ENCODE data around the gene PRXL2C.
"Not testable (repeated sequence)": the region's sequence is repeated elsewhere in the genome, so short reads cannot be mapped to it uniquely, and the experiment has no call there.

Gene PRXL2C

GRCh38 chr9:96620832-96621269 is 34.3 kb downstream of the PRXL2C start:
- Mint-ChIP-seq H3K4me1 (ENCODE audit: low read depth) (peaks cover 19% of the 10 kb centered on the region), H3K9me3 (no peaks in the 10 kb centered on the region), H3K36me3 (ENCODE audit: low read depth) (no peaks in the 10 kb centered on the region), H3K4me3 (peak overlapping the region; percentile 68), H3K27ac (no peak overlapping the region), H3K27me3 (peaks cover 43% of the 10 kb centered on the region)

GRCh38 chr9:96620181-96620514 is 35.0 kb downstream of the PRXL2C start:
- H3K4me1 Mint-ChIP-seq (ENCODE audit: low read depth), result peaks cover 19% of the 10 kb centered on the region

GRCh38 chr9:96619491-96620180 is 35.5 kb downstream of the PRXL2C start, which contains the start of gene CDC14B:
TSS of gene CDC14B (minus strand) at chr9:96619843. CDS start at chr9:96619378, 465 bp downstream.
- Mint-ChIP-seq H3K4me3 (peak within 1 kb of the TSS; percentile 68), H3K36me3 (ENCODE audit: low read depth) (no peaks in the 10 kb centered on the region), H3K9me3 (no peaks in the 10 kb centered on the region), H3K4me1 (ENCODE audit: low read depth) (peaks cover 19% of the 10 kb centered on the region), H3K27ac (no peak within 1 kb of the TSS), H3K27me3 (peaks cover 54% of the 10 kb centered on the region)

More at GRCh38 chr9:96620181-96620514, 35.0 kb downstream of the PRXL2C start:
- Mint-ChIP-seq H3K4me3 (peak overlapping the region; percentile 68), H3K9me3 (no peaks in the 10 kb centered on the region), H3K27ac (no peak overlapping the region), H3K36me3 (ENCODE audit: low read depth) (no peaks in the 10 kb centered on the region), H3K27me3 (peaks cover 50% of the 10 kb centered on the region)

GRCh38 chr9:96619124-96619465 is 36.0 kb downstream of the PRXL2C start:
- H3K36me3 Mint-ChIP-seq (ENCODE audit: low read depth), result no peaks in the 10 kb centered on the region
- no peak overlapping the region for H3K27ac Mint-ChIP-seq
- peaks cover 56% of the 10 kb centered on the region for H3K27me3 Mint-ChIP-seq
- H3K4me3 Mint-ChIP-seq, result no peak overlapping the region
- H3K9me3 Mint-ChIP-seq, result no peaks in the 10 kb centered on the region
- peaks cover 19% of the 10 kb centered on the region for H3K4me1 Mint-ChIP-seq (ENCODE audit: low read depth)

- Mint-ChIP-seq H3K36me3 (ENCODE audit: low read depth) (no peaks in the 10 kb centered on the region), H3K27me3 (peaks cover 57% of the 10 kb centered on the region), H3K4me1 (ENCODE audit: low read depth) (peaks cover 19% of the 10 kb centered on the region), H3K9me3 (no peaks in the 10 kb centered on the region), H3K4me3 (peak overlapping the region; percentile 58), H3K27ac (no peak overlapping the region)
Measured at GRCh38 chr9:96618209-96619123, 36.7 kb downstream of the PRXL2C start.

GRCh38 chr9:96617439-96618185 is 37.5 kb downstream of the PRXL2C start:
- H3K4me1 Mint-ChIP-seq (ENCODE audit: low read depth), result peaks cover 19% of the 10 kb centered on the region
- peak overlapping the region; percentile 58 for H3K4me3 Mint-ChIP-seq

GRCh38 chr9:96616817-96617438 is 38.2 kb downstream of the PRXL2C start:
- Mint-ChIP-seq H3K9me3 (no peaks in the 10 kb centered on the region), H3K4me3 (no peak overlapping the region), H3K36me3 (ENCODE audit: low read depth) (no peaks in the 10 kb centered on the region), H3K27ac (no peak overlapping the region), H3K27me3 (peaks cover 70% of the 10 kb centered on the region), H3K4me1 (ENCODE audit: low read depth) (peaks cover 19% of the 10 kb centered on the region)

More at GRCh38 chr9:96617439-96618185, 37.5 kb downstream of the PRXL2C start:
- Mint-ChIP-seq H3K9me3 (no peaks in the 10 kb centered on the region), H3K27me3 (peaks cover 64% of the 10 kb centered on the region), H3K27ac (no peak overlapping the region), H3K36me3 (ENCODE audit: low read depth) (no peaks in the 10 kb centered on the region)

- H3K27me3 Mint-ChIP-seq, result peaks cover 69% of the 10 kb centered on the region
Measured at GRCh38 chr9:96615411-96615810, 39.7 kb downstream of the PRXL2C start.

GRCh38 chr9:96614664-96615063 is 40.5 kb downstream of the PRXL2C start:
- H3K36me3 Mint-ChIP-seq (ENCODE audit: low read depth); H3K27ac Mint-ChIP-seq; H3K9me3 Mint-ChIP-seq; H3K4me1 Mint-ChIP-seq (ENCODE audit: low read depth); H3K4me3 Mint-ChIP-seq: not testable (repeated sequence)
- H3K27me3 Mint-ChIP-seq, result peaks cover 66% of the 10 kb centered on the region

More at GRCh38 chr9:96615411-96615810, 39.7 kb downstream of the PRXL2C start:
- peaks cover 12% of the 10 kb centered on the region for H3K4me1 Mint-ChIP-seq (ENCODE audit: low read depth)
- H3K9me3 Mint-ChIP-seq, result no peaks in the 10 kb centered on the region
- H3K27ac Mint-ChIP-seq, result no peak overlapping the region
- H3K36me3 Mint-ChIP-seq (ENCODE audit: low read depth), result no peaks in the 10 kb centered on the region
- no peak overlapping the region for H3K4me3 Mint-ChIP-seq

- Mint-ChIP-seq H3K36me3 (ENCODE audit: low read depth) (no peaks in the 10 kb centered on the region), H3K27me3 (peaks cover 78% of the 10 kb centered on the region), H3K4me3 (no peak overlapping the region), H3K4me1 (ENCODE audit: low read depth) (peaks cover 1% of the 10 kb centered on the region), H3K9me3 (no peaks in the 10 kb centered on the region), H3K27ac (no peak overlapping the region)
Measured at GRCh38 chr9:96612966-96613589, 42.0 kb downstream of the PRXL2C start.

- no peaks in the 10 kb centered on the region for H3K4me1 Mint-ChIP-seq (ENCODE audit: low read depth)
- H3K36me3 Mint-ChIP-seq (ENCODE audit: low read depth), result no peaks in the 10 kb centered on the region
- peaks cover 71% of the 10 kb centered on the region for H3K27me3 Mint-ChIP-seq
- H3K27ac Mint-ChIP-seq, result no peak overlapping the region
- no peaks in the 10 kb centered on the region for H3K9me3 Mint-ChIP-seq
- H3K4me3 Mint-ChIP-seq, result no peak overlapping the region
Measured at GRCh38 chr9:96612105-96612965, 42.8 kb downstream of the PRXL2C start.

- Mint-ChIP-seq H3K27me3 (peaks cover 63% of the 10 kb centered on the region), H3K4me1 (ENCODE audit: low read depth) (no peaks in the 10 kb centered on the region), H3K9me3 (no peaks in the 10 kb centered on the region), H3K4me3 (no peak overlapping the region), H3K27ac (no peak overlapping the region), H3K36me3 (ENCODE audit: low read depth) (no peaks in the 10 kb centered on the region)
Measured at GRCh38 chr9:96611302-96611701, 43.8 kb downstream of the PRXL2C start.

GRCh38 chr9:96609732-96610131 is 45.4 kb downstream of the PRXL2C start:
- Mint-ChIP-seq H3K36me3 (ENCODE audit: low read depth) (no peaks in the 10 kb centered on the region), H3K4me1 (ENCODE audit: low read depth) (no peaks in the 10 kb centered on the region), H3K27ac (no peak overlapping the region), H3K27me3 (peaks cover 51% of the 10 kb centered on the region), H3K4me3 (no peak overlapping the region), H3K9me3 (no peaks in the 10 kb centered on the region)
